Parathyroid adenoma (tissue), 2 donors: Measurements from ENCODE around the gene PER3.

Experiments used
- H2AFZ ChIP-seq: fragments of 300-600 bp; sonication (generic); one replicate; pipeline ENCODE4 v1.7.0; 2017; ENCODE audit warnings: antibody characterized with exemption, mild to moderate bottlenecking
- H3K27ac ChIP-seq: fragments of 300-600 bp; sonication (generic); one replicate; pipeline ENCODE4 v1.7.0; 2017
- H3K27me3 ChIP-seq: fragments of 300-600 bp; sonication (generic); one replicate; pipeline ENCODE4 v1.7.0; 2017; ENCODE audit warnings: low read length; ENCODE audit not compliant: control insufficient read depth, insufficient read depth
- H3K36me3 ChIP-seq: fragments of 300-600 bp; sonication (generic); one replicate; pipeline ENCODE4 v1.7.0; 2017; ENCODE audit warnings: low read length; ENCODE audit not compliant: control insufficient read depth, insufficient read depth
- H3K4me1 ChIP-seq: fragments of 300-600 bp; sonication (generic); one replicate; pipeline ENCODE4 v1.7.0; 2017; ENCODE audit warnings: control low read depth
- H3K4me2 ChIP-seq: fragments of 300-600 bp; sonication (generic); one replicate; pipeline ENCODE4 v1.7.0; 2017; ENCODE audit warnings: low read length
- H3K4me3 ChIP-seq: fragments of 300-600 bp; sonication (generic); one replicate; pipeline ENCODE4 v1.7.0; 2017; ENCODE audit warnings: low read depth, low read length
- H3K79me2 ChIP-seq: fragments of 300-600 bp; sonication (generic); one replicate; pipeline ENCODE4 v1.7.0; 2017; ENCODE audit warnings: control low read depth
- H3K9ac ChIP-seq: fragments of 300-600 bp; sonication (generic); one replicate; pipeline ENCODE4 v1.7.0; 2017; ENCODE audit warnings: mild to moderate bottlenecking
- H3K9me3 ChIP-seq: fragments of 300-600 bp; sonication (generic); one replicate; pipeline ENCODE4 v1.7.0; 2017; ENCODE audit warnings: low read length; ENCODE audit not compliant: control insufficient read depth
- CTCF ChIP-seq: fragments of 300-600 bp; sonication (generic); IDR thresholded peaks from one replicate; pipeline ENCODE4 v1.7.0; 2017; ENCODE audit warnings: antibody characterized with exemption, mild to moderate bottlenecking
- donor health status: primary hyperparathyroidism.

PER3 gene

GRCh38 chr1:7873801-7874795, 90.0 kb downstream of the PER3 start:
- Histone ChIP-seq H3K9ac (no peak overlapping the region), H3K4me3 (no peak overlapping the region), H2AFZ (no peak overlapping the region), H3K79me2 (no peaks in the 10 kb centered on the region), H3K36me3 (no peaks in the 10 kb centered on the region), H3K9me3 (no peaks in the 10 kb centered on the region), H3K4me1 (no peaks in the 10 kb centered on the region), H3K27me3 (no peaks in the 10 kb centered on the region), H3K27ac (no peak overlapping the region), H3K4me2 (no peak overlapping the region)
- no peak for TF ChIP-seq CTCF

- Histone ChIP-seq H3K4me3 (no peak overlapping the region), H3K9ac (no peak overlapping the region), H3K27me3 (no peaks in the 10 kb centered on the region), H3K36me3 (no peaks in the 10 kb centered on the region), H3K27ac (no peak overlapping the region), H3K4me2 (no peak overlapping the region), H3K79me2 (no peaks in the 10 kb centered on the region), H2AFZ (no peak overlapping the region), H3K4me1 (no peaks in the 10 kb centered on the region), H3K9me3 (no peaks in the 10 kb centered on the region)
- TF ChIP-seq CTCF: no peak
These were observed 93.9 kb downstream of the PER3 start for GRCh38 chr1:7878027-7878426.

DNA sequence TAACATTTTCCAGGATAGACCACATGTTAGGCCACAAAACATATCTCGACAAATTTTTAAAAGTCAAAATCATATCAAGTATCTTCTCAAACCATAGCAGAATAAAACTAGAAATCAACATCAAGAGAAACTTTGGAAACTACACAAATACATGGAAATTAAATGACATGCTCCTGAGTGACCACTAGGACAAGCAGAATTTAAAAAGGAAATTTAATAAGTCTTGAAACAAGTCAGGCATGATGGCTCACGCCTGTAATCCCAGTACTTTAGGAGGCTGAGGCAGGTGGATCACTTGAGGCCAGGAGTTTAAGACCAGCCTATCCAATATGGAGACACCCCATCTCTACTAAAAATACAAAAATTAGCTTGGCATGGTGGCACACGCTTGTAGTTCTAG, 95.1 kb downstream of the PER3 start:
- no peaks in the 10 kb centered on the region for H3K79me2 ChIP-seq
- no peaks in the 10 kb centered on the region for H3K4me1 ChIP-seq
- no peak overlapping the region for H3K9ac ChIP-seq
- TF ChIP-seq CTCF: no peak
- no peak overlapping the region for H3K4me2 ChIP-seq
- H3K9me3 ChIP-seq: no peaks in the 10 kb centered on the region
- no peaks in the 10 kb centered on the region for H3K27me3 ChIP-seq
- H2AFZ ChIP-seq: no peak overlapping the region
- no peaks in the 10 kb centered on the region for H3K36me3 ChIP-seq
- H3K27ac ChIP-seq: no peak overlapping the region
- H3K4me3 ChIP-seq: no peak overlapping the region

GRCh38 chr1:7884757-7885156, 100.7 kb downstream of the PER3 start:
- H3K4me3 ChIP-seq: no peak overlapping the region
- no peak for TF ChIP-seq CTCF
- H3K4me1 ChIP-seq: no peaks in the 10 kb centered on the region
- no peaks in the 10 kb centered on the region for H3K79me2 ChIP-seq
- H3K9me3 ChIP-seq: no peaks in the 10 kb centered on the region
- no peak overlapping the region for H3K27ac ChIP-seq
- H3K36me3 ChIP-seq: no peaks in the 10 kb centered on the region
- no peaks in the 10 kb centered on the region for H3K27me3 ChIP-seq
- no peak overlapping the region for H3K4me2 ChIP-seq
- H3K9ac ChIP-seq: no peak overlapping the region
- H2AFZ ChIP-seq: no peak overlapping the region
